A549 (cell line): ENCODE data around the gene ANKS1B.

Experiments used
- BCL3 ChIP-seq: fragments of >200 bp; sonication (Bioruptor Twin); formaldehyde crosslinking; IDR thresholded peaks from 3 replicates; pipeline ENCODE4 v1.6.1; 2016
- CEBPB ChIP-seq, 2 experiments: fragments of >200 bp in 1 of 2; sonication (Bioruptor Twin) in 1 of 2; formaldehyde crosslinking in 1 of 2; IDR thresholded peaks; 2 replicates each; pipeline ENCODE4 v1.6.1; 2012 to 2016
- CTCF ChIP-seq: fragments of >200 bp; sonication (Bioruptor Twin); formaldehyde crosslinking; IDR thresholded peaks from 3 replicates; pipeline ENCODE4 v1.5.1; 2016
- EHF ChIP-seq: fragments of 250-450 bp; sonication (Bioruptor Pico); IDR thresholded peaks from 2 replicates; pipeline ENCODE4 v1.5.0; 2020; ENCODE audit warnings: mild to moderate bottlenecking
- FOXS1 ChIP-seq: fragments of 250-450 bp; sonication (Bioruptor Pico); IDR thresholded peaks from 2 replicates; pipeline ENCODE4 v1.5.0; 2020; ENCODE audit warnings: mild to moderate bottlenecking, moderate library complexity
- HDAC2 ChIP-seq: fragments of 200-600 bp; sonication (generic); IDR thresholded peaks from 2 replicates; pipeline ENCODE4 v1.6.1; 2016
- HES2 ChIP-seq: fragments of >200 bp; sonication (Bioruptor Twin); formaldehyde crosslinking; IDR thresholded peaks from 2 replicates; pipeline ENCODE4 v1.6.1; 2016
- MAFK ChIP-seq: fragments of 450-650 bp; IDR thresholded peaks from 2 replicates; pipeline ENCODE4 v1.6.1; 2014; ENCODE audit not compliant: partially characterized antibody
- MAZ ChIP-seq: fragments of 150-350 bp; IDR thresholded peaks from 2 replicates; pipeline ENCODE4 v1.6.1; 2014; ENCODE audit warnings: antibody characterized with exemption, low read depth, low read length, borderline replicate concordance
- POLR2A ChIP-seq: IDR thresholded peaks from 2 replicates; pipeline ENCODE4 v1.6.1; 2012; ENCODE audit warnings: mild to moderate bottlenecking, low read length
- RAD21 ChIP-seq, 2 experiments: fragments of >200 bp in 1 of 2; sonication (Bioruptor Twin) in 1 of 2; formaldehyde crosslinking in 1 of 2; IDR thresholded peaks in 1 of 2; conservative IDR thresholded peaks in 1 of 2; 2 replicates in 1 of 2; 3 replicates in 1 of 2; pipeline ENCODE4 v1.6.1; 2012 to 2018; ENCODE audit warnings: inconsistent platforms in 1 of 2
- TF ChIP-seq, protein P1 (sequence below): fragments of 200-600 bp; sonication (generic); IDR thresholded peaks from 2 replicates; pipeline ENCODE4 v1.6.1; 2016; ENCODE audit warnings: antibody characterized with exemption, mild to moderate bottlenecking, moderate library complexity

DNA sequence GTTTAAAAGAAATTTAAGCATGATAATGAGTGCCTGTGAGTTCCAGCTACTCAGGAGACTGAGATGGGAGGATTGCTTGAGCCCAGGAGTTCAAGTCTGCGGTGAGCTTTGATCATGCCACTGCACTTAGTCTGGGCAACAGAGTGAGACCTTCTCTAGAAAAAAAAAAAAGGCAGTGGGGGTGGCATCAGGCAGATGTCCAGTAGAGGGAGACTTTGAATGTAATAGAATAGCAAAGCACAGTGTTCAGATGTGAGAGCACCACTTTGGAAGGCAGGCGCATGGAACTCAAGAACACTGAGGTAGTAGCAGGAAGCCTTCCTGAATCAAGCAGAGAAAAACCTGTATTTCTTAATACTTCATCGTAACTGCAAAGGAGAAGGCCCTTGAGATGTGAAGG, 731.7 kb downstream of the ANKS1B start:
- TF ChIP-seq CTCF (no peak), BCL3 (no peak), RAD21 (conservative IDR thresholded peaks at IDR 0.05 in 1 of 2, IDR thresholded peaks at IDR 0.05 in 1 of 2) (peak in 1 of 2 experiments; percentile 18; a peak in 1 of 5 replicates), MAZ (no peak), CEBPB (IDR thresholded peaks at IDR 0.05) (no peak), POLR2A (no peak), MAFK (no peak), EHF (CRISPR knock-in tag) (no peak), HDAC2 (no peak), HES2 (no peak), FOXS1 (no peak)
- TF ChIP-seq, protein P1, sequence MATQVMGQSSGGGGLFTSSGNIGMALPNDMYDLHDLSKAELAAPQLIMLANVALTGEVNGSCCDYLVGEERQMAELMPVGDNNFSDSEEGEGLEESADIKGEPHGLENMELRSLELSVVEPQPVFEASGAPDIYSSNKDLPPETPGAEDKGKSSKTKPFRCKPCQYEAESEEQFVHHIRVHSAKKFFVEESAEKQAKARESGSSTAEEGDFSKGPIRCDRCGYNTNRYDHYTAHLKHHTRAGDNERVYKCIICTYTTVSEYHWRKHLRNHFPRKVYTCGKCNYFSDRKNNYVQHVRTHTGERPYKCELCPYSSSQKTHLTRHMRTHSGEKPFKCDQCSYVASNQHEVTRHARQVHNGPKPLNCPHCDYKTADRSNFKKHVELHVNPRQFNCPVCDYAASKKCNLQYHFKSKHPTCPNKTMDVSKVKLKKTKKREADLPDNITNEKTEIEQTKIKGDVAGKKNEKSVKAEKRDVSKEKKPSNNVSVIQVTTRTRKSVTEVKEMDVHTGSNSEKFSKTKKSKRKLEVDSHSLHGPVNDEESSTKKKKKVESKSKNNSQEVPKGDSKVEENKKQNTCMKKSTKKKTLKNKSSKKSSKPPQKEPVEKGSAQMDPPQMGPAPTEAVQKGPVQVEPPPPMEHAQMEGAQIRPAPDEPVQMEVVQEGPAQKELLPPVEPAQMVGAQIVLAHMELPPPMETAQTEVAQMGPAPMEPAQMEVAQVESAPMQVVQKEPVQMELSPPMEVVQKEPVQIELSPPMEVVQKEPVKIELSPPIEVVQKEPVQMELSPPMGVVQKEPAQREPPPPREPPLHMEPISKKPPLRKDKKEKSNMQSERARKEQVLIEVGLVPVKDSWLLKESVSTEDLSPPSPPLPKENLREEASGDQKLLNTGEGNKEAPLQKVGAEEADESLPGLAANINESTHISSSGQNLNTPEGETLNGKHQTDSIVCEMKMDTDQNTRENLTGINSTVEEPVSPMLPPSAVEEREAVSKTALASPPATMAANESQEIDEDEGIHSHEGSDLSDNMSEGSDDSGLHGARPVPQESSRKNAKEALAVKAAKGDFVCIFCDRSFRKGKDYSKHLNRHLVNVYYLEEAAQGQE: no peak
